ENCODE measurements around the gene TBC1D3B.
"Not testable (repeated sequence)": the region's sequence is repeated elsewhere in the genome, so short reads cannot be mapped to it uniquely, and the experiment has no call there.

The TBC1D3B gene

GRCh38 chr17:36187943-36188665, 11.7 kb upstream of the TBC1D3B start:
- H2AFZ ChIP-seq (ENCODE audit: low read length, unreplicated experiment); H3K4me3 ChIP-seq (ENCODE audit: low read depth, low read length); H3K27me3 ChIP-seq (ENCODE audit: insufficient read depth, low read length); H3K27ac ChIP-seq (ENCODE audit: low read depth, low read length); H3K36me3 ChIP-seq (ENCODE audit: insufficient read depth, low read length): not testable (repeated sequence)
- Histone ChIP-seq H3K79me2 (ENCODE audit: control insufficient read depth, insufficient read depth, low read length, unreplicated experiment) (peaks cover 10% of the 10 kb centered on the region), H3K4me1 (ENCODE audit: control insufficient read depth, insufficient read depth, low read length, unreplicated experiment) (peaks cover 23% of the 10 kb centered on the region)

DNA sequence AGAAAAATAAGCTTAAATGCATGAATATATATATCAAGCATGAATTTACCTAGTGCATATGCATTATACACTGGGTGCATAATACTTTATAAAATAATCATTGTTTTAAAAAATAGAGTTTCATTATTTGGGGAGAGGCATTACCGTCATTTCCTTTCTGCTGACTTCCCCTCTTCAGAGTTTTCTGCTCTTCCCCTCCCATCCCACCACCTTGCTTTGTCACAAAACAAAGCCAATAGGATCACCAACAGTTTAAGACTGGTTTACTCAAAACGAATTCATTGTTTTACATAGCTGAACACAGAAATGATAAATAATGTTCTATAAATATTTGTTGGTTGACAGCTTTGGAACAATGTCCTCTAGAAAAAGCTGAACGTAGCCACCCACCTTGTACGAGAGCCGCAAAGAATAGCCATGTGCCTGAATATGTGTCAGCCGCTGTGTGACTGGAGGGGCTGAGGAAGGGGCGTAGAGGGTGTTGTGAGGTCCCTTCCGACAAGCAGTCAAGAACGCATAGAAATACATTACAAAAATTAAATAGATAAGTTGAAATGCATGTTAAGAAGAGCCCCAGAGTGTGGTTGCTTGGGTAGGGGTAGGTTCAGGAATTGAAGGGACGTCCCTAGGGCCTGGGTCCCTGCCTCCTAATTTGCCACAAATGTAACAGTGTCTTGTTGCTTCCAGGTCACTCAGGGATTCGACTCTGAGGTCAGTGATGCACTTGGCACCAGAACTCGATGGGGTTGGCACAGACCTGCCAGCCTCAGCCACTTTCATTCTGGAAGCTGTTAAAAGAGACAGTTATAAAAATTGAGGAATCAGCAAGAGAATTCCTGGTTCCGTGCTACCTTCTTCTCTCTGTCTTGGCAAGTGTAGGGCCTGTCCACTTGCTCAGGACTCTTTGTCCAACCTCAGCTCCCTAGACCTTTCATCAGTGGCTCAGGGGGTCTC, 10.7 kb upstream of the TBC1D3B start:
- not testable (repeated sequence) for H3K27ac ChIP-seq (ENCODE audit: low read depth, low read length); H3K36me3 ChIP-seq (ENCODE audit: insufficient read depth, low read length); H3K4me3 ChIP-seq (ENCODE audit: low read depth, low read length); H3K27me3 ChIP-seq (ENCODE audit: insufficient read depth, low read length); H2AFZ ChIP-seq (ENCODE audit: low read length, unreplicated experiment)
- Histone ChIP-seq H3K79me2 (ENCODE audit: control insufficient read depth, insufficient read depth, low read length, unreplicated experiment) (peaks cover 10% of the 10 kb centered on the region), H3K4me1 (ENCODE audit: control insufficient read depth, insufficient read depth, low read length, unreplicated experiment) (peaks cover 17% of the 10 kb centered on the region)

DNA sequence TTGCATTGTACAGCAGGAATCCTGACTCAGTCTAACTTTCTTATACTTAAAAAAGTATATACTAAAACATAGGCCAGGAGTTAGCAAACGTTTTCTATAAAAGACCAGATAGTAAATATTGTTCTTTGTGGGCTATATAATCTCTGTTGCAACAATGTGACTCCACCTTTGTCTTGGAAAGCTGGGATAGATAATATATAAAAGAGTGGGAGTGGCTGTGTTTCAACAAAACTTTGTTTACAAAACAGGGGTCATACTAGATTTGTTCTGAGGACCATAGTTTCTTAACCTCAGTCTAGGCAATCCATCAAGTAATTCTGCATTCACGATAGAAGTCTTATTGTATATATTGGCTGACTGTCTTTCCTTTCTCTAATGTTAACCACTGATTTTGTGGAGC, 9.0 kb upstream of the TBC1D3B start:
- peaks cover 9% of the 10 kb centered on the region for H3K4me1 ChIP-seq (ENCODE audit: control insufficient read depth, insufficient read depth, low read length, unreplicated experiment)
- H3K4me3 ChIP-seq (ENCODE audit: low read depth, low read length) = no peak overlapping the region
- H3K27me3 ChIP-seq (ENCODE audit: insufficient read depth, low read length) = no peaks in the 10 kb centered on the region
- no peak overlapping the region for H2AFZ ChIP-seq (ENCODE audit: low read length, unreplicated experiment)
- H3K36me3 ChIP-seq (ENCODE audit: insufficient read depth, low read length) = no peaks in the 10 kb centered on the region
- H3K27ac ChIP-seq (ENCODE audit: low read depth, low read length) = no peak overlapping the region
- H3K79me2 ChIP-seq (ENCODE audit: control insufficient read depth, insufficient read depth, low read length, unreplicated experiment) = peaks cover 10% of the 10 kb centered on the region

- Histone ChIP-seq H2AFZ (ENCODE audit: low read length, unreplicated experiment) (peak overlapping the region; percentile 98), H3K4me1 (ENCODE audit: control insufficient read depth, insufficient read depth, low read length, unreplicated experiment) (peaks cover 3% of the 10 kb centered on the region), H3K27ac (ENCODE audit: low read depth, low read length) (no peak overlapping the region), H3K27me3 (ENCODE audit: insufficient read depth, low read length) (no peaks in the 10 kb centered on the region), H3K4me3 (ENCODE audit: low read depth, low read length) (peak overlapping the region; percentile 79), H3K36me3 (ENCODE audit: insufficient read depth, low read length) (no peaks in the 10 kb centered on the region), H3K79me2 (ENCODE audit: control insufficient read depth, insufficient read depth, low read length, unreplicated experiment) (peaks cover 10% of the 10 kb centered on the region)
Observed at GRCh38 chr17:36184023-36184765, 7.8 kb upstream of the TBC1D3B start.

GRCh38 chr17:36183001-36183971, 6.8 kb upstream of the TBC1D3B start:
- H3K4me3 ChIP-seq (ENCODE audit: low read depth, low read length) = peak overlapping the region; percentile 79
- H3K4me1 ChIP-seq (ENCODE audit: control insufficient read depth, insufficient read depth, low read length, unreplicated experiment) = peaks cover 3% of the 10 kb centered on the region
- peak overlapping the region; percentile 98 for H2AFZ ChIP-seq (ENCODE audit: low read length, unreplicated experiment)
- H3K36me3 ChIP-seq (ENCODE audit: insufficient read depth, low read length) = no peaks in the 10 kb centered on the region
- H3K27me3 ChIP-seq (ENCODE audit: insufficient read depth, low read length) = no peaks in the 10 kb centered on the region
- peaks cover 10% of the 10 kb centered on the region for H3K79me2 ChIP-seq (ENCODE audit: control insufficient read depth, insufficient read depth, low read length, unreplicated experiment)
- no peak overlapping the region for H3K27ac ChIP-seq (ENCODE audit: low read depth, low read length)

DNA sequence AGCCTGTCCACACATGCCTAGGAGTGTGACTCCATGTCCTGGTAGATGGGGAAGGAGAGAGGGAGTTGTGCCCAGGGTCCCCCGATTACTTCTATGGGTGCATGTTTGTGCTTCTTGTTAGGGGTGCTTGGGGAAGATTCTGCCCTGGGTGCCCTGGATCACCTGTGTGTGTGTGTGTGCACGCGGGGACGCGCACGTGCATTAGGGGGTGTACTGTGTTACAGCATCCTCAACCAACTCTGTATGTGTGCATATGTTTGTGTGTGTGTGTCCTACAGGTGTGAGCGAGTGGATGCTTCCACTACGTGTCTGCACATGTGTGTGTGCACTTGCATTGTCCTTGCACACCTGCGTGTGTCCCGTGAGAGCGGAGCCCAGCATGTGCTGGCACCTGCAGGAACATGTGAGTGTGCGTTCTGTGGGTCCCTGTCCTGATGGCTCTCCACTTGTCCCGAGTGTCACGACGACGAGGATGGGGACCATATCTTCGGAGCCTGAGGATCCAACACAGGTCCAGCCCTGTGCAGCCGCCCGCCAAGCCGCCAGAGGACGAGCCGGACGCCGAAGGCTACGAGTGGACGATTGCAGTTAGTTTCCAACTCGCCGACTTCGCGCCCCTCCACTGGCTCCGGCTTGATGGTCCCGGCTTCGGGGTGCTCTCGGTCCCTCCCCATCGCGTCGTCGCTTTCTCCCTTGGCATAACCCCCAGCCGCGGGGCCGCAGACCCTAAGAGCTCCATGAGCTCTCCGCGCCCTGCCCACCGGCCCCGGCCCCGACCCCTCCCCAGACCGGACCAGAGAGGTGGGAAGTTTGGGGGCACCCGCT, 6.0 kb upstream of the TBC1D3B start:
- Histone ChIP-seq H3K27me3 (ENCODE audit: insufficient read depth, low read length) (no peaks in the 10 kb centered on the region), H2AFZ (ENCODE audit: low read length, unreplicated experiment) (peak overlapping the region; percentile 98), H3K4me3 (ENCODE audit: low read depth, low read length) (peak overlapping the region; percentile 79), H3K36me3 (ENCODE audit: insufficient read depth, low read length) (no peaks in the 10 kb centered on the region), H3K4me1 (ENCODE audit: control insufficient read depth, insufficient read depth, low read length, unreplicated experiment) (peaks cover 3% of the 10 kb centered on the region), H3K27ac (ENCODE audit: low read depth, low read length) (no peak overlapping the region), H3K79me2 (ENCODE audit: control insufficient read depth, insufficient read depth, low read length, unreplicated experiment) (peaks cover 10% of the 10 kb centered on the region)

GRCh38 chr17:36181446-36182175, 5.2 kb upstream of the TBC1D3B start:
- not testable (repeated sequence) for H3K27ac ChIP-seq (ENCODE audit: low read depth, low read length); H3K36me3 ChIP-seq (ENCODE audit: insufficient read depth, low read length); H3K4me1 ChIP-seq (ENCODE audit: control insufficient read depth, insufficient read depth, low read length, unreplicated experiment); H2AFZ ChIP-seq (ENCODE audit: low read length, unreplicated experiment); H3K4me3 ChIP-seq (ENCODE audit: low read depth, low read length); H3K27me3 ChIP-seq (ENCODE audit: insufficient read depth, low read length)
- H3K79me2 ChIP-seq (ENCODE audit: control insufficient read depth, insufficient read depth, low read length, unreplicated experiment) = peaks cover 10% of the 10 kb centered on the region

- H3K4me3 ChIP-seq (ENCODE audit: low read depth, low read length); H3K27me3 ChIP-seq (ENCODE audit: insufficient read depth, low read length); H3K79me2 ChIP-seq (ENCODE audit: control insufficient read depth, insufficient read depth, low read length, unreplicated experiment); H3K27ac ChIP-seq (ENCODE audit: low read depth, low read length); H3K36me3 ChIP-seq (ENCODE audit: insufficient read depth, low read length); H2AFZ ChIP-seq (ENCODE audit: low read length, unreplicated experiment); H3K4me1 ChIP-seq (ENCODE audit: control insufficient read depth, insufficient read depth, low read length, unreplicated experiment): not testable (repeated sequence)
Observed at GRCh38 chr17:36168836-36169235, 7.6 kb downstream of the TBC1D3B start.
